Lung (tissue), 12 donors: ENCODE data around the gene TCTN1. TPM values are rescaled to one million over a fixed set of nuclear protein-coding genes. Genes with fewer than 3 reads are reported as not detected.

Source experiments
- ATAC-seq: fragments of 200-7000 bp; cut with Tn5 transposase; one replicate; pipeline ENCODE4 v1.9.1; 2020; ENCODE audit warnings: moderate number of reproducible peaks; ENCODE audit not compliant: insufficient read depth, low FRiP score
- DNase-seq, 3 donors: peaks; one replicate each; pipeline ENCODE4 v3.0.0-alpha.2; 2013 to 2017
- H3K27ac ChIP-seq, 2 donors: one replicate each; pipeline ENCODE4 v1.5.1; 2013; ENCODE audit warnings: mild to moderate bottlenecking in 2 of 2, moderate library complexity in 2 of 2, control low read depth in 1 of 2, inconsistent platforms in 1 of 2, low read depth in 1 of 2, low read length in 1 of 2
- H3K27me3 ChIP-seq, 3 donors: one replicate each; pipeline ENCODE4 v1.5.1; 2013; ENCODE audit warnings: low read length in 2 of 3; ENCODE audit not compliant: control insufficient read depth in 3 of 3, insufficient read depth in 3 of 3
- H3K36me3 ChIP-seq, 4 donors: one replicate each; pipeline ENCODE4 v1.5.1; 2013; ENCODE audit warnings: low read length in 4 of 4, mild to moderate bottlenecking in 1 of 4, moderate library complexity in 1 of 4; ENCODE audit not compliant: control insufficient read depth in 4 of 4, insufficient read depth in 4 of 4
- H3K4me1 ChIP-seq, 5 donors: one replicate each; pipeline ENCODE4 v1.5.1; 2013; ENCODE audit warnings: low read length in 5 of 5, mild to moderate bottlenecking in 2 of 5, moderate library complexity in 1 of 5; ENCODE audit not compliant: control insufficient read depth in 5 of 5, insufficient read depth in 5 of 5
- H3K4me3 ChIP-seq: one replicate; pipeline ENCODE4 v1.5.1; 2013; ENCODE audit warnings: mild to moderate bottlenecking, control low read depth, moderate library complexity
- H3K9ac ChIP-seq, 2 donors: one replicate each; pipeline ENCODE4 v1.5.1; 2013; ENCODE audit warnings: low read length in 2 of 2, control low read depth in 1 of 2; ENCODE audit not compliant: insufficient read depth in 1 of 2
- H3K9me3 ChIP-seq, 4 donors: one replicate each; pipeline ENCODE4 v1.5.1; 2013; ENCODE audit warnings: low read length in 3 of 4, mild to moderate bottlenecking in 1 of 4, moderate library complexity in 1 of 4; ENCODE audit not compliant: control insufficient read depth in 4 of 4, insufficient read depth in 3 of 4
- whole genome bisulfite sequencing, 2 donors: extraction: QIAGEN DNeasy Blood & Tissue Kit; methylation state at CpG; one replicate each; pipeline ENCODE4 v1.1.7; 2013; 5-methylcytosine and 5-hydroxymethylcytosine counted together
- polyA plus RNA-seq, 2 donors: library from polyadenylated mRNA; stranded (reverse); fragments of 200-250 nt; gene quantifications; one replicate each; pipeline ENCODE4 v1.2.1, GENCODE V29; 2013
- total RNA-seq, 2 donors: library from RNA; depleted of rRNA in 1 of 2; stranded (reverse); fragments of >200 nt in 1 of 2; gene quantifications; one replicate each; pipeline ENCODE4 v1.2.1, GENCODE V29; 2014 to 2021
- TF ChIP-seq, protein P1 (sequence below): IDR thresholded peaks from 2 replicates; pipeline ENCODE4 v1.5.1; 2012; ENCODE audit warnings: mild to moderate bottlenecking; ENCODE audit errors: control extremely low read depth, extremely low read depth
- donor health status: control.
- donor health status: control.
- donor health status: Bipolar disorder and iron deficiency.
- donor health status: healthy.
- donor health status: DM: yes; HTN: yes; CAD: no.

The TCTN1 gene
- total and polyA plus RNA-seq, 4 donors: 22.0 to 79.2 (median 44.2) TPM

DNA sequence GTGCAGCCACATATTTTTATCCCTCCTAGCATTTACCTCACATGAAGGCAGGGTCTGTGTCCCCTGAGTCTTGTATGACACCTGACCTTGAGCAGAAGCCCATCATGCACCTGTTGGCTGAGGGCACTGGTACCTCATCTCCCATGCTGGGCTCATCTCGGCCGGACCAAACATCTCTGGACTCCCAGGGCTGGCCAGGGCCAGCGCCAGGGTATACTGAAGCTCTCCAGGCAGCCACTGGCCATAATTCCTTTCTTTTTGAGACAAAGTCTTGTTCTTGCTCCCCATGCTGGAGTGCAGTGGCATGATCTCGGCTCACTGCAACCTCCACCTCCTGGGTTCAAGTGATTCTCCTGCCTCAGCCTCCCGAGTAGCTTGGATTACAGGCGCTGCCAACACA is 53.0 kb downstream of the TCTN1 start:
- Histone ChIP-seq H3K9ac (no peak overlapping the region), H3K4me3 (no peak overlapping the region), H3K9me3 (peaks cover 0 to 6% (median 0%) of the 10 kb centered on the region in 4 donors), H3K36me3 (peaks cover 0 to 17% (median 2%) of the 10 kb centered on the region in 4 donors), H3K27ac (no peak overlapping the region), H3K27me3 (no peaks in the 10 kb centered on the region), H3K4me1 (no peaks in the 10 kb centered on the region)
- DNase-seq (no peak), ATAC-seq (no peak)
- WGBS, 2 donors: 97 to 99% methylated on average over 6 of the region's 6 CpGs
- TF ChIP-seq, protein P1, sequence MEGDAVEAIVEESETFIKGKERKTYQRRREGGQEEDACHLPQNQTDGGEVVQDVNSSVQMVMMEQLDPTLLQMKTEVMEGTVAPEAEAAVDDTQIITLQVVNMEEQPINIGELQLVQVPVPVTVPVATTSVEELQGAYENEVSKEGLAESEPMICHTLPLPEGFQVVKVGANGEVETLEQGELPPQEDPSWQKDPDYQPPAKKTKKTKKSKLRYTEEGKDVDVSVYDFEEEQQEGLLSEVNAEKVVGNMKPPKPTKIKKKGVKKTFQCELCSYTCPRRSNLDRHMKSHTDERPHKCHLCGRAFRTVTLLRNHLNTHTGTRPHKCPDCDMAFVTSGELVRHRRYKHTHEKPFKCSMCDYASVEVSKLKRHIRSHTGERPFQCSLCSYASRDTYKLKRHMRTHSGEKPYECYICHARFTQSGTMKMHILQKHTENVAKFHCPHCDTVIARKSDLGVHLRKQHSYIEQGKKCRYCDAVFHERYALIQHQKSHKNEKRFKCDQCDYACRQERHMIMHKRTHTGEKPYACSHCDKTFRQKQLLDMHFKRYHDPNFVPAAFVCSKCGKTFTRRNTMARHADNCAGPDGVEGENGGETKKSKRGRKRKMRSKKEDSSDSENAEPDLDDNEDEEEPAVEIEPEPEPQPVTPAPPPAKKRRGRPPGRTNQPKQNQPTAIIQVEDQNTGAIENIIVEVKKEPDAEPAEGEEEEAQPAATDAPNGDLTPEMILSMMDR: no peak

DNA sequence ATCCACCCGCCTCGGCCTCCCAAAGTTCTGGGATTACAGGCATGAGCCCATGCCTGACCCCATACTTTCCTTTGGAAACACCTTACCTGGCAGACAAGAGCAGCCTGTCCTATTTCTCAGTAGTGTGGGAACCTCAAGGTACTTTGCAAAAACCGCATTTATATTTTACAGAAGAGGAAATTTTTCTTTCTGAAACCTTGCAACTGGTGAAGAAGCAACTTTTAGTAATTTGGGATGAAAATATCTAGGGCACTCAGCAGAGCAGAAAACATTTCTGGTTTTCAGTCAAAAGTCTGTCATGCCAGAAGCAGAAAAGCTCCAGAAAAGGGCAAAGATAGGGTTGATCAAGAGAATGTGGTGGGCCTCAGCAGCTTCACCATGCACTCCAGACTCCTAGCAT is 53.7 kb downstream of the TCTN1 start:
- H3K9me3 ChIP-seq: peaks cover 0 to 6% (median 0%) of the 10 kb centered on the region in 4 donors
- no peak overlapping the region for H3K27ac ChIP-seq
- no peak for DNase-seq
- whole genome bisulfite sequencing, 2 donors: 94% methylated on average over 3 of the region's 3 CpGs
- H3K36me3 ChIP-seq: peaks cover 0 to 17% (median 2%) of the 10 kb centered on the region in 4 donors
- no peaks in the 10 kb centered on the region for H3K4me1 ChIP-seq
- TF ChIP-seq, protein P1: no peak
- ATAC-seq: no peak
- H3K9ac ChIP-seq: no peak overlapping the region
- no peak overlapping the region for H3K4me3 ChIP-seq
- H3K27me3 ChIP-seq: no peaks in the 10 kb centered on the region

GRCh38 chr12:110668480-110669192 is 54.7 kb downstream of the TCTN1 start:
- H3K27me3 ChIP-seq: no peaks in the 10 kb centered on the region
- H3K4me1 ChIP-seq: no peaks in the 10 kb centered on the region
- H3K36me3 ChIP-seq: peaks cover 0 to 17% (median 2%) of the 10 kb centered on the region in 4 donors
- no peak overlapping the region for H3K27ac ChIP-seq
- ATAC-seq: no peak
- WGBS, 2 donors: 94% methylated on average over 12 of the region's 12 CpGs
- DNase-seq: no peak
- H3K4me3 ChIP-seq: no peak overlapping the region
- H3K9me3 ChIP-seq: peaks cover 0 to 6% (median 0%) of the 10 kb centered on the region in 4 donors
- TF ChIP-seq, protein P1: no peak
- H3K9ac ChIP-seq: no peak overlapping the region

GRCh38 chr12:110669193-110669502 is 55.2 kb downstream of the TCTN1 start:
- H3K9ac ChIP-seq: no peak overlapping the region
- peaks cover 0 to 6% (median 0%) of the 10 kb centered on the region in 4 donors for H3K9me3 ChIP-seq
- WGBS, 2 donors: 58 to 61% methylated on average over 5 of the region's 5 CpGs
- peaks cover 0 to 17% (median 2%) of the 10 kb centered on the region in 4 donors for H3K36me3 ChIP-seq
- DNase-seq: no peak
- H3K4me1 ChIP-seq: no peaks in the 10 kb centered on the region
- H3K4me3 ChIP-seq: no peak overlapping the region
- no peak for ATAC-seq
- H3K27me3 ChIP-seq: no peaks in the 10 kb centered on the region
- TF ChIP-seq, protein P1: no peak
- no peak overlapping the region for H3K27ac ChIP-seq
